Eye (tissue), 1 donor: ENCODE data around the gene ZNF277.
A peak's percentile ranks its signal among the peaks of the same experiment; 100 is the strongest.

Experiments
- DNase-seq: peaks from one replicate; pipeline ENCODE4 v3.0.0-alpha.2; 2015

The ZNF277 gene

DNA sequence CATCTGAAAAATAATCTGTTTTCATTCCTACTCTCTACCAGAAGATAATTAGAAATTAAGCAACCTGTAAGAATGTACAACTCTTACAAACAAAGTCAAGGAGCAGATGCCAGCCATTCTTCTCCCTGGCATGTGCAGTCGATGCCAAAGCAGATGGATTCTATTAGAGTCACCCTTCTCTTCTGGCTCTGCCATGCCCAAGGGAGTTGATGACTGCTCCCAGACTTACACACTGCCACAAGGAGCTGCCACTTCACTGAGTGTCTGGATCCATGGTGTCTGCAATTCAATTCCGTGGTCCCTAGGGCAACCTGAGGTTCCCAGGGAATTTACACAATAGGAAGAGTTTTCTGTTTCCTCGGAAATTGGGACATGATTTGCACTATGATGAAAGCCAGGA is 154.7 kb downstream of the ZNF277 start:
- DNase-seq: no peak

DNA sequence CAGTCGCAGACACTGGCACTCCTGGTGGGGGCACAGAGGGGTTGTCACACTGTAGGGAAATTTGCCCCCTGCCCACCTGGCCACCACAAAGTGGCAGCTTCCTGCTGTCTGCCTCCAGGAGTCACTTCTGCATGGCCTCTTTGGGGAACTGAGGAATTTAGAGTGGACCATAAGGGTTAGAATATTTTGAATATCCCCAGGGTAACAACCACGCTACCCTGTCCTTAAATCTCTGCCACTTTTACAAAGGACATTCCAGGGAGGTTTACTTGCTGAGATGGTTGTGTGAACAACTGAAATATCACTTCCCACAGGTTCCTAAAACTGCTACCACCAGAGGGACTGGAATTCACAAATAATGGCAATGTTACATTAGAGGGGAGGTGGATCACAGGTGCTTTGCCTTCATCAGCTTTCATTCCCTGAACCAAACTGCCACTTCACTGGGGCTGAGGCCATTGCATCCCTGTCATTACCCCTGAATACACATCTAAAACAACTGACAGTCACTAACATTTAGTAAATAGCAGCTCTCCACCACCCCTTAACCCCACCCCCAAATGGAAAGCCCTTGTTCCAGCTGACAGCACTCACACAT is 155.7 kb downstream of the ZNF277 start:
- DNase-seq: no peak

DNA sequence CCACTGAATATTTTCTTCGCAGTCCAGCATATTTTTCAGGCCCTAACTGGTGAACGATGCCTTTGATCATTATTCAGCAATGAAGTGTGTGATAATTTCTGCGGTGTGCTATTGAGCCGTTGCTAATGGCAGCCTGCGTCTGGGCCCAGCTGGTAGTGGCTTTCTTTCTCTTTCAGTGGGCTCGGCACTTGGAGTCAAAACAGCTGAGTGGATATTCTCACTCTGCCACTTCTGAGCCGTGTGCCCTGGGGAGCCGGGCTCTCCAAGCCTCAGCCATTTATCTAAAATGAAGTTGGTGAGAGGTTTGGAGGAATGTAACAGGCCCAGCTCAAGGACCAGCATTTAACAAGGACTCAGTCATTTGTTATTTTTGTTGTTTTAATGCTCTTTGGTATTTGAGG is 156.2 kb downstream of the ZNF277 start:
- peak; percentile 85 for DNase-seq

DNA sequence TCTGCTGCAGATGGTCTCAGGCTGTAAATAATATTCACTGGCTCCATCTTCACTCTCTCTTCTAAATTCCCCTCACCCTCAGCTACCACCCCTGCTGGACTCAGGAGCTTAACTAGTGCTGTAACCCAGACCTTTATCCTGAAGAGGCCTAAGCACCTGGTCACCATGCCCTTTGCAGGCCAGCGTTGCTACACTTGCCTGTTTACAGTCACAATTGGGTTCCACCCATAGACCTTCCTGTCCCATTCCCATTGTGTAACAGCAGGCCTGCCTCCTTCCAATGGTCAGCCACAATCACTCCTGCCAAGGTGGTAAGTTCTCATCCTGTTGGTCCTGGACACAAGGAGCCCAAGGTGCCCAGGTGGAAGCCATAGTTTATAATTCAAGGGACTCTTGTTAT is 157.9 kb downstream of the ZNF277 start:
- DNase-seq: no peak

DNA sequence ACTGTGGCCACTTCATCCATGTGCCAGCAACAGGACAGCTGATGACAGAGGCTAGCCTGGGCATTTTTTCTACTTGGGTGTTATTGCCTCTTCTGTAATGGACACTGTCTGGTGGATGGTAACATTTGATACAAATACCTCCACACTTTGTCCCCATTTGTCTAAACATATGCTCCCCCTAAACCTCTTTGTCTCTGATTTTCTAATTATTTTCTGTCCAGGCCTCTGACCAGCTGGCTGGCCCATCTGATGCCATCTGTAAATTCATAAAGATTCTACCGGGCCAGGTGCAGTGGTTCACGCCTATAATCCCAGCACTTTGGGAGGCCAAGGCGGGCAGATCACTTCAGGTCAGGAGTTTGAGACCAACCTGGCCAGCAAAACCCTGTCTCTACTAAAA is 159.1 kb downstream of the ZNF277 start:
- DNase-seq: no peak

DNA sequence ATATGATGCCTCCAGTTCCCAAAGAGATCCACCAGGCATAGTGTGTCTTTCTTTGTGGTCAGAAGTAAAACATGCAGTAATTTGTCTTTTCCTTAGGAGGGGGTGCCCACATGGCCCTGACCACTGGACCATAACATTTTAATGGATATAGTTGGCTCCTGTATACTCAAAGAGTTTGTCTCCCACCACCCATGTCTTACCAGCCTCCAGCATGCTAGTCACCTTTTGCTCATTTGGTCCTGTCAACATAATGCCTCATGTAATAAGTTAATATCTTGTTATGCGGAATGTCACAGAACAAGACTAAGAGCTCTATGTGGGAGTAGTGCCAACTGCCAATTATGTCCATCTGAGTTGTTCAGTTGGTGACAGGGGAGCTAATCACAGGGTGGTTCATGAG is 160.4 kb downstream of the ZNF277 start:
- peak; percentile 9 for DNase-seq

DNA sequence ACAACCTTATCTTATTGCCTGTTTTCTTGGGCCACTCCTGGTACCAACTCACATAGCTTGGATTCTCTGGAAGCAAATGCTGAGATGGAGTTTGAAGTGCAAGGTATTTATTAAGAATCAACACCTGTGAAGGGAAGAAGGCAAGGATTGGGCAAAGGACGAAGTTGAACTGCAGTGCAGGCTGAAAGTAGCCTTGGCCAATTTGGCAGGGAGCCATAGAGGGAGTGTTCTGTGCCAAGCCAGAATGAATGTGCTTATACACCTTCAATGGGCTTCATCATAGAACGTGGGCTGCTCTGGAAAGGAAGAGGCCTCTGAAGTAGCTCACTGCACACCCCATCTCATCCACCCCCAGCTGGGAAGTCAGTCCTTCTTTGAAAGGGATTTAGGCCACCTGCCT is 163.9 kb downstream of the ZNF277 start:
- no peak for DNase-seq

DNA sequence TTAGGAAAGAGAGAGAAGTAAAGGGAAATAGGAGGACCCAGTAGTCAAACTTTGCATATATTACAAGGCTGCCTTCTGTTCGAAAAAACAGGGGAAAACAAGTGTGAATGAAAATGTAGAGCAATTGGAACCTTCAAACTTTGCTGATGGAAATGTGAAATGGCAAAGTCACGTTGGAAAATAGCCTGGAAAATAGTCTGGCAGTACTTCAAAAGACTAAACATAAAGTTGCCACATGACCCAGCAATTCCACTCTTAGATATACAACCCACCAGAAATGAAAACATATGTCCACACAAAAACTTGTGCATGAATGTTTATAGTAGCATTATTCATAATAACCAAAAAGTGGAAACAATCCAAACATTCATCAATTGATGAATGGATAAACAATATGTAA is 165.2 kb downstream of the ZNF277 start:
- DNase-seq: peak; percentile 22

DNA sequence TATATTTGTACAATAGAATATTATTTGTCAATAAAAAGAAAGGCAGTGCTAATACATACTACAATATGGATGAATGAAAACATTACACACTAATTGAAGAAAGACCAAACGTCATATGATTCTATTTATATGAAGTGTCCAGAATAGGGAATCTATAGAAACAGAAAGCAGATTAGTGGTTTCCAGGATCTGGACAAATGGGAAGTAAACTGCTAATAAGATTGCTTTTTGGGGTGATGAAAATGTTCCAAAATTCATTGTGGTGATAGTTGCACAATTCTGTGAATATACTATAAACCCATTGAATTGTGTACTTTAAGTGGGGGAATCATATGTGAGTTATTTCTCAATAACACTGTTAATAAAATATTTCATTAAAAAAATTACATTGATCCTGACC is 165.6 kb downstream of the ZNF277 start:
- DNase-seq: no peak

DNA sequence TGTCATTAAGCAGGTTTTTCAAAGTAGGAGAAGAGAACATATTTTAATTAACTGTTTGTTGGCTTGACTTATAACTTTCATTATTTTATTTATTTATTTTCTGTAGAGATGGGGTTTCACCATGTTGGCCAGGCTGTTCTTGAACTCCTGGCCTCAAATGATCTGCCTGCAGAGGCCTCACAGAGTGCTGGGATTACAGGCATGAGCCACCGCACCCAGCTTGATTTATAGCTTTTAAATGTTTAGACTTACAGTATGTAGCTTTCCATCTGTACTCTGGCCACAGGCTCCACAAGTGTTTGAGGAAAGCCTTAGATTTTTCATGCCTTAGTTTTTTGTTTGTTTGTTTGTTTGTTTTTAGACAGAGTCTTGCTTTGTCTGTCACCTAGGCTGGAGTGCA is 171.1 kb downstream of the ZNF277 start:
- DNase-seq: no peak

DNA sequence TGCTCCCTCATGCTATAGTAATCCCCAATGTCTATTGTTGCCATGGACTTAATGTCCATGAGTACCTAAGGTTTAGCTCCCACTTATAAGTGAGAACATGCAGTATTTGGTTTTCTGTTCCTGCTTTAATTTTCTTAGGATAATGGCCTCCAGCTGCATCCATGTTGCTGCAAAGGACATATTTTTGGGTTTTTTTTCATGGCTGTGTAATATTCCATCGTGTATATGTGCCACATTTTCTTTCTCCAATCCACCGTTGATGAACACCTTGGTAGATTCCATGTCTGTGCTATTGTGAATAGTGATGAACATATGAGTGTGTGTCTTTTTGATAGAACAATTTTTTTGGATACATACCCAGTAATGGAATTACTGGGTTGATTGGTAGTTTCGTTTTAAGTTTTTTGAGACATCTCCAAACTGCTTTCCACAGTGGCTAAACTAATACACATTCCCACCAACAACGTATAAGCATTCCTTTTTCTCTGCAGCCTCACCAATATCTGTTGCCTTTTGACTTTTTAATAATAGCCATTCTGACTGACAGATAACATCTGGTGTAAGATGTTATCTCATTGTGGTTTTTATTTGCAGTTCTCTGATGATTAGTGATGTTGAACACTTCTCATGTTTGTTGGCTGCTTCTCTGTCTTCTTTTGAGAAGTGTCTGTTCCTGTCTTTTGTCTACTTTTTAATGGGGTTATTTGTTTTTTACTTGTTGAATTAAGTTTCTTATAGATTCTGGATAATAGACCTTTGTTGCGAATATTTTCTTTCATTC is 175.0 kb downstream of the ZNF277 start:
- DNase-seq: no peak

DNA sequence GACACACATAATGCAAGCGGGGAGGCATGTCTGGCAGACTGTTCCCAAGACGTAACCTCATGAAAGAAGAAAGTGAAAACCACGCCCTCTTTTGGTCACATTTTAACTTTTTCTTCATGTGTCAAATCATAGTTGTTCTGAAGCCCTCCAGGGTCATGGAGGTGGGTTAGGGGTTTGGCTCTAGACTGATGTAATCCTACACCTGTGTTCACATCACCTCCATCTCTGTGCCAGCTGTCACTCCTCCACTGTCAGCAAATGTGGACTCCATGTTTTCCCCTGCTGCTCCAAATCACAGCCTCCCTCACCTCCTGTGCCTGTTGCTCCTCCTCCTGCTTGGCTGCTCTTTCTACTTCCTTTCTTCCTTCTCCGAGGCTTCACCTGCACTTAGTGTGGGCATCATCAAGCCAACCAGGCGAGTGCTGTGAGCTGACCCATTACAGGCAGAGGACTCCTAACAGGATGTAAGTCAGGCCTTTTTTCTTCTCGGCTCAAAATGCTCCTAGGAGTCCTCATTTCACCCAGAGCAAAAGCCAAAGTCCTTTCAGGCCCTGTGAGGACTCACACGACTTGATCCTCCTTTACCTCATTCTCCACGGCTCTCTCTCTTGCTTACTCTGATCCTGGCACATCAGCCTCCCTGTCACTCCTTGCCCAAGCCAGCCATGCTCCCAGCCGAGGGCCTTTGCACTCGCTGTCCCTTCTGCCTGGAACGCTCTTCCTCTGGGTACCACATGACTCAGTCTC is 177.3 kb downstream of the ZNF277 start:
- DNase-seq: peak; percentile 23

DNA sequence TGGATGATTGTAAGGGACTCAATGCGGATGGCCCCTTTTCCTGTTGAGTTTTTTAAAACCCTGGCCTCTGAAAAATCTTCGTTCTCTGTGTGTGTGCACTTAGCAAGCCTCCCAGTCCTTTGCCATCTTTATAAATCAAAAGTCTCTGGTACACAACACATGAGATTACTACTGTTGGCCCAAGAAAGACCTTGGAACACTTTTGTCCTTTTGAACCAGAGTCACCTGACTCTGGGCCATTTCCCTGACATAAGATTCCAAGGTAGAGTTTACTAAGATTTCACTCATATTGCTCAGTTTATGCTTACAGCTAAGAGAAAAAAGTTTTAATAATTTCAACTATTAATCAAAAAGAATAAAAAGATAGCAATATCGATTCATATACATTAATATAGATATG is 179.0 kb downstream of the ZNF277 start:
- no peak for DNase-seq

DNA sequence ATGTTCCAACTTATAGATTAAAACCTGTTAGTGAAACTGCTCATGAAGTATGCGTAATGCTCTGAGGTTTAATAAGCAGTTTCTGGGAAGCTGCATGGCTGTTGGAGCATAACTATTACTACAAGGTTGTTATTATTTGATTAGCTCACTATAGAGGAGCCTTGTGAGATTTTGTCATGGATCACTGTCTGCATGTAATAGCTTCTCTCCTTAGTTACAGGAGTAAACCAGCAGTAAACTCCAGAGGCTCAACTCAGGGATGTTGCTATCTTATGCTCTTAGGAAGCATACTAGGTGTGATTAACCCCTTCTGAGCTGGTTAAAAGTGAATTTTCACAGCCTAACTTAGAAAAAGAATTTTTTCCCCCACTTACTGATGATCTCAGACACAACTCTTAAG is 180.1 kb downstream of the ZNF277 start:
- DNase-seq: no peak

DNA sequence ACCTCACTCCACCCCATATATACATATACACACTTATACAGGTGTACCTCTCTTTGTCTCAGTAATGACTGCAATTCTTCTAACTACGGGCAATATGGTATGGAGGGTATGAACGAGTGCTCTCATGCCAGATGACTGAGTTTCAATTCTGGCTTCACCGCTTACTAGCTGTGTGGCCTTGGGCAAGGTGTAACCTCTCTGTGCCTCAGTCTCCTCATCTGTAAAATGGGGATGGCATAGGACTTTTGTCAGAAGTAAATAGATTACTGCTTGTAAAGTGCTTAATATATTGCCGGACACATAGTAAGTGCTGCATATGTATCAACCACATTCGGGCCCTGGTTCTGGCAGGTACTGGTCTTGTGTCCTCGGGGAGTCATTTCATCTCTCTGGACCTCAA is 183.7 kb downstream of the ZNF277 start:
- no peak for DNase-seq

DNA sequence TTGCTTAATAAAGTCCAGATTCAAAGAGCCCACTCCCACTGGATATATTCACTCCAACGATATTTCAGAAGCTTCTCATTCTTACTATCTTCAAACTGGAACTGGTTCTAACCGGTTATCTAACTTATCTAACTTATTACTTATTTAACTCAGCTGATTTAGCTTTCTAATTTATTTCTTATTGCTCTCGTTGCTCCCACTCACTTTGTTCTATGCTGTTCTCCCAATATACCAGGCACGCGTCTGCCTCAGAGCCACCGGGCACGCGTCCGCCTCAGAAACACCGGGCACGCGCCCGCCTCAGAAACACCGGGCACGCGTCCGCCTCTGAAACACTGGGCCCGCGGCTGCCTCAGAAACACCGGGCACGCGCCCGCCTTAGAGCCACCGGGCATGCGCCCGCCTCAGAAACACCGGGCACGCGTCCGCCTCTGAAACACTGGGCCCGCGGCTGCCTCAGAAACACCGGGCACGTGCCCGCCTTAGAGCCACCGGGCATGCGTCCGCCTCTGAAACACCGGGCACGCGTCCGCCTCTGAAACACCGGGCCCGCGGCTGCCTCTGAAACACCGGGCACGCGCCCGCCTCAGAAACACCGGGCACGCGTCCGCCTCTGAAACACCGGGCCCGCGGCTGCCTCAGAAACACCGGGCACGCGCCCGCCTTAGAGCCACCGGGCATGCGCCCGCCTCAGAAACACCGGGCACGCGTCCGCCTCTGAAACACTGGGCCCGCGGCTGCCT is 184.8 kb downstream of the ZNF277 start:
- peak; percentile 72 for DNase-seq

DNA sequence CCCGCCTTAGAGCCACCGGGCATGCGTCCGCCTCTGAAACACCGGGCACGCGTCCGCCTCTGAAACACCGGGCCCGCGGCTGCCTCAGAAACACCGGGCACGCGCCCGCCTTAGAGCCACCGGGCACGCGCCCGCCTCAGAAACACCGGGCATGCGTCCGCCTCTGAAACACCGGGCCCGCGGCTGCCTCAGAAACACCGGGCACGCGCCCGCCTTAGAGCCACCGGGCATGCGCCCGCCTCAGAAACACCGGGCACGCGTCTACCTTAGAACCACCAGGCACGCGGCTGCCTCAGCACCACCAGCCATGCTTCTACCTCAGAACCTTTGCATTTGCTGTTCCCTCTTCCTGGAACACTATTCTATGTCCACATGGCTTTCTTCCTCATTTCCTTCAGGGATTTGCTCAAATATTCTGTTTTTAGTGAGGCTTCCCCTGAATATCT is 185.4 kb downstream of the ZNF277 start:
- DNase-seq: peak; percentile 83
